Osteoblast (primary cell): Measurements from ENCODE around the gene NACA2. TPM values are rescaled to one million over a fixed set of nuclear protein-coding genes. Genes with fewer than 3 reads are reported as not detected.

Experiments
- DNase-seq: peaks from one replicate; pipeline ENCODE4 v3.0.0; 2011; ENCODE audit warnings: low spot score, mixed read lengths; ENCODE audit not compliant: insufficient read length; ENCODE audit errors: missing footprints
- H2AFZ ChIP-seq: 2 replicates; pipeline ENCODE4 v1.6.0; 2011; ENCODE audit warnings: mild to moderate bottlenecking, low read length
- H3K27ac ChIP-seq: 2 replicates; pipeline ENCODE4 v1.5.1; 2011; ENCODE audit warnings: mild to moderate bottlenecking, low read depth, low read length, moderate library complexity
- H3K27me3 ChIP-seq: 2 replicates; pipeline ENCODE4 v1.6.0; 2012; ENCODE audit warnings: mild to moderate bottlenecking, control low read depth, inconsistent platforms, low read length, moderate library complexity; ENCODE audit not compliant: insufficient read depth
- H3K36me3 ChIP-seq: 2 replicates; pipeline ENCODE4 v1.5.1; 2011; ENCODE audit warnings: mild to moderate bottlenecking, low read length, control low read depth, moderate library complexity; ENCODE audit not compliant: insufficient read depth
- H3K4me1 ChIP-seq: 2 replicates; pipeline ENCODE4 v1.5.1; 2011; ENCODE audit warnings: mild to moderate bottlenecking, low read length, control low read depth, moderate library complexity; ENCODE audit not compliant: insufficient read depth
- H3K4me2 ChIP-seq: 2 replicates; pipeline ENCODE4 v1.6.0; 2011; ENCODE audit warnings: mild to moderate bottlenecking, low read length; ENCODE audit not compliant: insufficient read depth
- H3K4me3 ChIP-seq: fragments of 200-600 bp; sonication (generic); 3 replicates; pipeline ENCODE4 v1.5.1; 2012; ENCODE audit warnings: mild to moderate bottlenecking, low read length, inconsistent platforms; ENCODE audit not compliant: insufficient read depth
- H3K79me2 ChIP-seq: 2 replicates; pipeline ENCODE4 v1.6.0; 2012; ENCODE audit warnings: mild to moderate bottlenecking, low read length, control low read depth, inconsistent platforms; ENCODE audit not compliant: insufficient read depth
- H3K9me3 ChIP-seq: 2 replicates; pipeline ENCODE4 v1.5.1; 2011; ENCODE audit warnings: low read depth, low read length, control low read depth
- H4K20me1 ChIP-seq: 2 replicates; pipeline ENCODE4 v1.6.0; 2012; ENCODE audit warnings: mild to moderate bottlenecking, low read length, control low read depth; ENCODE audit not compliant: insufficient read depth
- CTCF ChIP-seq: IDR thresholded peaks from 2 replicates; pipeline ENCODE4 v1.5.1; 2011; ENCODE audit warnings: mild to moderate bottlenecking, low read depth, low read length, moderate library complexity; ENCODE audit errors: extremely low read depth
- total RNA-seq: library from RNA; depleted of rRNA; stranded (reverse); fragments of >200 nt; gene quantifications from 2 replicates; pipeline ENCODE4 v1.2.3, GENCODE V29; 2012

NACA2 gene
- total RNA-seq, 1 donor: under 0.01 TPM

- Histone ChIP-seq H3K79me2 (no peaks in the 10 kb centered on the region), H3K36me3 (no peaks in the 10 kb centered on the region), H3K9me3 (no peaks in the 10 kb centered on the region), H2AFZ (no peak overlapping the region), H3K27me3 (peaks cover 2% of the 10 kb centered on the region), H3K4me2 (no peak overlapping the region), H3K4me3 (no peak overlapping the region), H3K27ac (no peak overlapping the region), H3K4me1 (peaks cover 3% of the 10 kb centered on the region), H4K20me1 (no peaks in the 10 kb centered on the region)
- peak; percentile 3 for DNase-seq
- TF ChIP-seq CTCF: no peak
These were observed 29.7 kb downstream of the NACA2 start for GRCh38 chr17:61561354-61561753.

GRCh38 chr17:61560071-61560470, 30.9 kb downstream of the NACA2 start:
- Histone ChIP-seq H3K27me3 (peaks cover 8% of the 10 kb centered on the region), H3K36me3 (no peaks in the 10 kb centered on the region), H4K20me1 (no peaks in the 10 kb centered on the region), H3K9me3 (no peaks in the 10 kb centered on the region), H3K4me2 (no peak overlapping the region), H2AFZ (no peak overlapping the region), H3K79me2 (no peaks in the 10 kb centered on the region), H3K4me3 (no peak overlapping the region), H3K27ac (no peak overlapping the region), H3K4me1 (peaks cover 8% of the 10 kb centered on the region)
- TF ChIP-seq CTCF: no peak
- no peak for DNase-seq

GRCh38 chr17:61556224-61557188, 34.5 kb downstream of the NACA2 start:
- Histone ChIP-seq H3K4me1 (peaks cover 8% of the 10 kb centered on the region), H3K27me3 (peaks cover 7% of the 10 kb centered on the region), H4K20me1 (no peaks in the 10 kb centered on the region), H3K79me2 (no peaks in the 10 kb centered on the region), H2AFZ (peak overlapping the region; percentile 71), H3K27ac (no peak overlapping the region), H3K36me3 (no peaks in the 10 kb centered on the region), H3K4me2 (peak overlapping the region; percentile 77), H3K4me3 (peak overlapping the region; percentile 58), H3K9me3 (no peaks in the 10 kb centered on the region)
- peak; percentile 39 for DNase-seq
- no peak for TF ChIP-seq CTCF

- no peaks in the 10 kb centered on the region for H3K79me2 ChIP-seq
- peak; percentile 68 for DNase-seq
- H3K4me3 ChIP-seq: no peak overlapping the region
- peaks cover 8% of the 10 kb centered on the region for H3K4me1 ChIP-seq
- H3K9me3 ChIP-seq: no peaks in the 10 kb centered on the region
- no peaks in the 10 kb centered on the region for H4K20me1 ChIP-seq
- H3K27ac ChIP-seq: no peak overlapping the region
- H3K36me3 ChIP-seq: no peaks in the 10 kb centered on the region
- H3K27me3 ChIP-seq: peaks cover 13% of the 10 kb centered on the region
- no peak for TF ChIP-seq CTCF
- H3K4me2 ChIP-seq: no peak overlapping the region
- H2AFZ ChIP-seq: no peak overlapping the region
These were observed 35.9 kb downstream of the NACA2 start for GRCh38 chr17:61555127-61555566.
